IPS-18a (cell line): Measurements from ENCODE around the gene SH2D7.

ENCODE experiments used
- H3K27ac ChIP-seq: one replicate; pipeline ENCODE4 v1.5.1; 2013; ENCODE audit warnings: low read length
- H3K27me3 ChIP-seq: one replicate; pipeline ENCODE4 v1.6.1; 2013; ENCODE audit warnings: mild to moderate bottlenecking, low read length; ENCODE audit not compliant: control insufficient read depth, insufficient read depth
- H3K36me3 ChIP-seq: one replicate; pipeline ENCODE4 v1.6.1; 2013; ENCODE audit warnings: low read depth, low read length; ENCODE audit not compliant: control insufficient read depth
- H3K4me1 ChIP-seq: one replicate; pipeline ENCODE4 v1.6.1; 2013; ENCODE audit warnings: low read depth, low read length; ENCODE audit not compliant: control insufficient read depth
- H3K4me3 ChIP-seq: one replicate; pipeline ENCODE4 v1.5.1; 2013; ENCODE audit warnings: low read length
- H3K9ac ChIP-seq: one replicate; pipeline ENCODE4 v1.6.1; 2013; ENCODE audit warnings: mild to moderate bottlenecking, low read length, moderate library complexity
- H3K9me3 ChIP-seq: one replicate; pipeline ENCODE4 v1.6.1; 2013; ENCODE audit warnings: low read depth, low read length; ENCODE audit not compliant: control insufficient read depth

SH2D7 gene

DNA sequence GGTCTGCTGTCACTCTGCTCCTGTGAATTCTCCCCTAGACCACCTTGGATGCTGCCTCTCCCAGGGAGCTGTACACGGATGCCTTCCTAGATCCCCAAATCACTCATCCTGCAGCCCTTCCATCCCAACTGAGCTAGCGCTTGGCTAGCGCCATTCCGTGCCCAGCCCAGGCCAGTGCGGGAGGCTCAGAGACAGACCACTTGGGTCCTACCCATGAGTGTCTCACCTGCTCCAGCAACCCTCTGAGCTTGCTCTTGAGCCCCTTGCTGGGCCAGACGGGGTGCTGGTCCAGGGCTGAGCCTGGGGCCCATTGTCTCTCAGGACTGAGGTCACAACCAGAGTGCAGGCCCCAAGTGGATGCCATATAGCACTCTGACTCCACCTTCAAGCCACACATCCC is 17.7 kb downstream of the SH2D7 start:
- no peak overlapping the region for H3K9ac ChIP-seq
- no peak overlapping the region for H3K4me3 ChIP-seq
- no peak overlapping the region for H3K27ac ChIP-seq
- H3K27me3 ChIP-seq: no peaks in the 10 kb centered on the region
- H3K4me1 ChIP-seq: peaks cover 4% of the 10 kb centered on the region
- H3K9me3 ChIP-seq: no peaks in the 10 kb centered on the region
- H3K36me3 ChIP-seq: no peaks in the 10 kb centered on the region

- Histone ChIP-seq H3K27ac (no peak overlapping the region), H3K9me3 (no peaks in the 10 kb centered on the region), H3K36me3 (no peaks in the 10 kb centered on the region), H3K4me3 (no peak overlapping the region), H3K27me3 (no peaks in the 10 kb centered on the region), H3K4me1 (peaks cover 4% of the 10 kb centered on the region), H3K9ac (no peak overlapping the region)
Measured at GRCh38 chr15:78110916-78111475, 18.6 kb downstream of the SH2D7 start.

GRCh38 chr15:78111788-78112187 is 19.4 kb downstream of the SH2D7 start:
- Histone ChIP-seq H3K9me3 (no peaks in the 10 kb centered on the region), H3K4me1 (peaks cover 4% of the 10 kb centered on the region), H3K27ac (no peak overlapping the region), H3K9ac (no peak overlapping the region), H3K4me3 (no peak overlapping the region), H3K27me3 (no peaks in the 10 kb centered on the region), H3K36me3 (no peaks in the 10 kb centered on the region)

DNA sequence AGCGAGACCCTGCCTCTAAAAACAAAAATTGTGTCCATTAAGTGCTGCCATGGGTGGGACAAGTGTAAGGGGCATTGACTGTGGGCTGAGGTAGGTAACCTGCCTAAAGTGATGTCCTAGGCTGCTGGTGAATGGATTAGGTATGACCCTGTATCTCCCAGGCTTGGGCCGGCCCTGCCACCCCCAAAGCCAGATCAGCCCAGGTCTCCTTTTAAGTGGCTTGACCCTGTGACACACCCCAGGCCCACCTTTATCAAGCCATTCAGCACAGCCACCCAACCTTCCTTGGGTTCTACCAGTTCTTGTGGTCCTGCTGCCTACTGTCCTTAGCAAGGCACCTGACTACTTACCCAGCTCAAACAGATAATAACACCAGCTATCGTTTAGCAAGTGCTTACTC is 20.2 kb downstream of the SH2D7 start:
- Histone ChIP-seq H3K9me3 (no peaks in the 10 kb centered on the region), H3K4me3 (no peak overlapping the region), H3K27me3 (no peaks in the 10 kb centered on the region), H3K9ac (no peak overlapping the region), H3K27ac (no peak overlapping the region), H3K36me3 (no peaks in the 10 kb centered on the region), H3K4me1 (peaks cover 4% of the 10 kb centered on the region)

- Histone ChIP-seq H3K27ac (no peak overlapping the region), H3K27me3 (no peaks in the 10 kb centered on the region), H3K36me3 (no peaks in the 10 kb centered on the region), H3K4me1 (peaks cover 13% of the 10 kb centered on the region), H3K9ac (no peak overlapping the region), H3K9me3 (no peaks in the 10 kb centered on the region), H3K4me3 (no peak overlapping the region)
Measured at GRCh38 chr15:78120523-78120922, 28.2 kb downstream of the SH2D7 start.

DNA sequence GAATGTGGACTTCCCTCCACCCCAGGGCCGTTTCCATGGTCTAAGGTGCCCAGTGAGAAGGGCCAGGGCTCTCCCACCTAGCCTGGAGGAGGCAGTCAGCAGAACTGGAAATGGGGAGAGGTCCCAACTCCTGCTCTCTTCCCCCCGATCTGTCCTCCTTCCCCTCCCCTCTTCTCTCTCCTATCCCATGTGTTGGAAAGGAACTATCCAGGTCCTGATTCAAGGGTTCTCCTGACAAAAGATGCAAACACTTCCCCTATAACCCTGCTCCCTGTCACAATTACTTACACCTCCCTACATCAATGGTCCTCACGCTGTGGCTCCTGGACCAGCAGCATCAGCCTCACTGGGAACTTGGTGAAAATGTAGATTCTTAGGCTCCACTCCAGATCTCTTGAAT is 32.9 kb downstream of the SH2D7 start:
- H3K27me3 ChIP-seq: no peaks in the 10 kb centered on the region
- peaks cover 9% of the 10 kb centered on the region for H3K4me1 ChIP-seq
- H3K4me3 ChIP-seq: no peak overlapping the region
- H3K9me3 ChIP-seq: no peaks in the 10 kb centered on the region
- no peak overlapping the region for H3K9ac ChIP-seq
- H3K27ac ChIP-seq: no peak overlapping the region
- no peaks in the 10 kb centered on the region for H3K36me3 ChIP-seq

- H3K9ac ChIP-seq: no peak overlapping the region
- no peaks in the 10 kb centered on the region for H3K36me3 ChIP-seq
- H3K9me3 ChIP-seq: no peaks in the 10 kb centered on the region
- H3K4me1 ChIP-seq: no peaks in the 10 kb centered on the region
- H3K27ac ChIP-seq: no peak overlapping the region
- no peaks in the 10 kb centered on the region for H3K27me3 ChIP-seq
- no peak overlapping the region for H3K4me3 ChIP-seq
Measured at GRCh38 chr15:78127882-78128281, 35.5 kb downstream of the SH2D7 start.

- H3K27me3 ChIP-seq: no peaks in the 10 kb centered on the region
- H3K4me3 ChIP-seq: no peak overlapping the region
- H3K9ac ChIP-seq: no peak overlapping the region
- H3K4me1 ChIP-seq: no peaks in the 10 kb centered on the region
- no peaks in the 10 kb centered on the region for H3K36me3 ChIP-seq
- no peaks in the 10 kb centered on the region for H3K9me3 ChIP-seq
- H3K27ac ChIP-seq: no peak overlapping the region
Measured at GRCh38 chr15:78129077-78129750, 36.9 kb downstream of the SH2D7 start.

GRCh38 chr15:78129751-78130287 is 37.5 kb downstream of the SH2D7 start:
- H3K4me3 ChIP-seq: no peak overlapping the region
- H3K9ac ChIP-seq: no peak overlapping the region
- H3K4me1 ChIP-seq: no peaks in the 10 kb centered on the region
- H3K9me3 ChIP-seq: no peaks in the 10 kb centered on the region
- no peaks in the 10 kb centered on the region for H3K36me3 ChIP-seq
- no peak overlapping the region for H3K27ac ChIP-seq
- H3K27me3 ChIP-seq: no peaks in the 10 kb centered on the region

DNA sequence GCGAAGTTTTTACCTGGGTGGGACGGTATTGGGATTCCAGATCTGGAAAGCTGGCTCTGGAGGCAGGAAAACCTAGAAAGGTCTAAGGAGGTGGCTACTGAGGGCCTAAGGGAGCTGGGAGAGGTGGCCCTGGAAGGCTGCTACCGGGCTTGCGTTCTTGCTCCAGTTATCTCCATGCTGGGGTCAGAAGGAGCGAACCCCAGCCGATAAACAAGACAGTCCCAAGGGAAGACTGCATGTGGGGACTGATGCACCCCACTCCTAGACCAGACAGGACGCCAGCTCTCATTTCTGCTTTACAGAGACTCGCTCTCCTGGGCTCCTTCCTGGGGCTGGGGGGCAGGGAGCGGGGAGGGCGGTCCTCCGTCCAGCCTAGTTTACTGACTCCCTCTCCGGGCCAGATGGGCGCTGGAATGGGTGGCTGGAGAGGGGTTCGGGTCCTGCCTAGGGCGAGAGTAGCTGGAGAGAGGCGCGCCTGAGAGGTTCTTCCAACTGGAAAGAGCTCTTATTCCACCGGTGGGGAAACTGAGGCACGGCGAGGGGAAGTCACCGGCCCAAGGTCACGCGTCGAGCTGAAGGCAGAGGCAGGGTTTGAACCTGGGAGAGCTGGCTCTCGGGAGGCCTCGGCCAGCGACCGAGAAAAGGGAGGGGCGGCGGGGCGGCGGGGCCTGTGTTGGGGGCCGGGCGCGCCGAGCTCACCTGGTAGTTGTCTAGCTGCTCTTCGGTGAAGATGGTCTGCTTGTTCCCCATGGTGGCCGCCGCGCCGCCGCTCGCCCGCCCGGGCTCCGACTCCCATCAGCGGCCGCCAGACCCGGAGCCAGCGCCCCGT is 38.3 kb downstream of the SH2D7 start:
- Histone ChIP-seq H3K9ac (no peak overlapping the region), H3K27me3 (no peaks in the 10 kb centered on the region), H3K9me3 (no peaks in the 10 kb centered on the region), H3K27ac (no peak overlapping the region), H3K4me1 (no peaks in the 10 kb centered on the region), H3K4me3 (peak overlapping the region; percentile 48), H3K36me3 (no peaks in the 10 kb centered on the region)

- peak within 1 kb of the TSS; percentile 69 for H3K4me3 ChIP-seq
- H3K9ac ChIP-seq: peak within 1 kb of the TSS; percentile 58
- no peaks in the 10 kb centered on the region for H3K36me3 ChIP-seq
- H3K27me3 ChIP-seq: no peaks in the 10 kb centered on the region
- no peaks in the 10 kb centered on the region for H3K9me3 ChIP-seq
- H3K27ac ChIP-seq: no peak within 1 kb of the TSS
- no peaks in the 10 kb centered on the region for H3K4me1 ChIP-seq
Measured at GRCh38 chr15:78131295-78132061, 39.1 kb downstream of the SH2D7 start, which contains the start of gene CIB2. Gene CIB2, minus strand, starts transcription at chr15:78131445. Its CDS starts 230 bp downstream, at chr15:78131215.
